ENCODE measurements around the gene ESYT1.

The ESYT1 gene

GRCh38 chr12:56110571-56110970 is 17.5 kb upstream of the ESYT1 start:
- TF ChIP-seq, protein P1, sequence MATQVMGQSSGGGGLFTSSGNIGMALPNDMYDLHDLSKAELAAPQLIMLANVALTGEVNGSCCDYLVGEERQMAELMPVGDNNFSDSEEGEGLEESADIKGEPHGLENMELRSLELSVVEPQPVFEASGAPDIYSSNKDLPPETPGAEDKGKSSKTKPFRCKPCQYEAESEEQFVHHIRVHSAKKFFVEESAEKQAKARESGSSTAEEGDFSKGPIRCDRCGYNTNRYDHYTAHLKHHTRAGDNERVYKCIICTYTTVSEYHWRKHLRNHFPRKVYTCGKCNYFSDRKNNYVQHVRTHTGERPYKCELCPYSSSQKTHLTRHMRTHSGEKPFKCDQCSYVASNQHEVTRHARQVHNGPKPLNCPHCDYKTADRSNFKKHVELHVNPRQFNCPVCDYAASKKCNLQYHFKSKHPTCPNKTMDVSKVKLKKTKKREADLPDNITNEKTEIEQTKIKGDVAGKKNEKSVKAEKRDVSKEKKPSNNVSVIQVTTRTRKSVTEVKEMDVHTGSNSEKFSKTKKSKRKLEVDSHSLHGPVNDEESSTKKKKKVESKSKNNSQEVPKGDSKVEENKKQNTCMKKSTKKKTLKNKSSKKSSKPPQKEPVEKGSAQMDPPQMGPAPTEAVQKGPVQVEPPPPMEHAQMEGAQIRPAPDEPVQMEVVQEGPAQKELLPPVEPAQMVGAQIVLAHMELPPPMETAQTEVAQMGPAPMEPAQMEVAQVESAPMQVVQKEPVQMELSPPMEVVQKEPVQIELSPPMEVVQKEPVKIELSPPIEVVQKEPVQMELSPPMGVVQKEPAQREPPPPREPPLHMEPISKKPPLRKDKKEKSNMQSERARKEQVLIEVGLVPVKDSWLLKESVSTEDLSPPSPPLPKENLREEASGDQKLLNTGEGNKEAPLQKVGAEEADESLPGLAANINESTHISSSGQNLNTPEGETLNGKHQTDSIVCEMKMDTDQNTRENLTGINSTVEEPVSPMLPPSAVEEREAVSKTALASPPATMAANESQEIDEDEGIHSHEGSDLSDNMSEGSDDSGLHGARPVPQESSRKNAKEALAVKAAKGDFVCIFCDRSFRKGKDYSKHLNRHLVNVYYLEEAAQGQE (IDR thresholded peaks at IDR 0.05; ENCODE audit: insufficient read depth in 1 of 2, low read depth in 2 of 2, low read length in 2 of 2): no peak
- TF ChIP-seq POLR2AphosphoS5 (IDR thresholded peaks at IDR 0.05; ENCODE audit: low read depth, low read length) (no peak), TAF1 (IDR thresholded peaks at IDR 0.05; ENCODE audit: borderline replicate concordance, insufficient read depth, low read length) (no peak), FOXP2 (optimal IDR thresholded peaks at IDR 0.05; ENCODE audit: borderline replicate concordance, extremely low read depth, extremely low read length, insufficient read depth) (no peak)

DNA sequence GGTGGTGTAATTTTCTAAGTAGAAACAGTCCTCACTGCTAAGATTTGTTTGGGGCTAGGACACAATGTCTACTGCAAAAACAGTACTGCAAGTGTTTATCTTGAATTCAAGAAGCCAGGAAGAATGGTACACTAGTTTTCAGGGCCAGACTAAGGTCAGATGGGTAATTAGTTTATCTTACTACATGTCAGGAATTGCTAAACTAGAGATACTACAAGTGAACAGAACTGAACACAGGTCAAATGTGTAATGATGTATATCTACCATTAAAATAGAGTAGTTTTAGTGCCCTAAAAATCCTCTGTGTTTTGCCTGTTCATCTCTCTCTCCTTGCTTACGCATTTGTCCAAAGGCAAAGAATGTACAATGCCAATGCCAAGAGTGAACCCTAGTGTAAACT is 14.0 kb upstream of the ESYT1 start:
- no peak for TF ChIP-seq TAF1 (IDR thresholded peaks at IDR 0.05; ENCODE audit: borderline replicate concordance, insufficient read depth, low read length)
- no peak for TF ChIP-seq FOXP2 (optimal IDR thresholded peaks at IDR 0.05; ENCODE audit: borderline replicate concordance, extremely low read depth, extremely low read length, insufficient read depth)
- no peak for TF ChIP-seq SIN3A (IDR thresholded peaks at IDR 0.05; ENCODE audit: borderline replicate concordance, insufficient read depth, low read length)
- TF ChIP-seq, protein P1 (IDR thresholded peaks at IDR 0.05; ENCODE audit: insufficient read depth in 1 of 2, low read depth in 2 of 2, low read length in 2 of 2): no peak
- peak; percentile 39; the same call in 1 of the 2 replicates for TF ChIP-seq POLR2AphosphoS5 (IDR thresholded peaks at IDR 0.05; ENCODE audit: low read depth, low read length)

DNA sequence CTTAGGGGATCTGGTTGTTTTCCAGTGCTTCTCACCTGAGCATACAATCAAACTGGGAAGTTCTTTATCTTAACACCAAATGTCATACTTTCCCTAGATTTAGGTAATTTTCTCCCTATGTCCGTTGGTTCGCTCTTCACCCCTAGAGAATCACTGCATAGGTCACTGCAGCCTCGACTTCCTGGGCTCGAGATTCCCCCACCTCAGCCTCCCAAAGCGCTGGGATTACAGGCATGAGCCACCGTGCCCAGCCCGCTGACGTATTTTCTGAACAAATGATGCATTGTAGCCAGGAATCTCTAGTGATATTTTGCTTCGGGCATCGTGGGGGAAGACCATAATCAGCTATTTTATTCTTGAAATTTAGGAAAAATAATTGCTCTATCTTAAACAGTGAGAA is 12.7 kb upstream of the ESYT1 start:
- TF ChIP-seq POLR2AphosphoS5 (IDR thresholded peaks at IDR 0.05; ENCODE audit: low read depth, low read length) (no peak), FOXP2 (optimal IDR thresholded peaks at IDR 0.05; ENCODE audit: borderline replicate concordance, extremely low read depth, extremely low read length, insufficient read depth) (no peak), TAF1 (IDR thresholded peaks at IDR 0.05; ENCODE audit: borderline replicate concordance, insufficient read depth, low read length) (no peak), SIN3A (IDR thresholded peaks at IDR 0.05; ENCODE audit: borderline replicate concordance, insufficient read depth, low read length) (no peak)
- TF ChIP-seq, protein P1 (IDR thresholded peaks at IDR 0.05; ENCODE audit: insufficient read depth in 1 of 2, low read depth in 2 of 2, low read length in 2 of 2): no peak

DNA sequence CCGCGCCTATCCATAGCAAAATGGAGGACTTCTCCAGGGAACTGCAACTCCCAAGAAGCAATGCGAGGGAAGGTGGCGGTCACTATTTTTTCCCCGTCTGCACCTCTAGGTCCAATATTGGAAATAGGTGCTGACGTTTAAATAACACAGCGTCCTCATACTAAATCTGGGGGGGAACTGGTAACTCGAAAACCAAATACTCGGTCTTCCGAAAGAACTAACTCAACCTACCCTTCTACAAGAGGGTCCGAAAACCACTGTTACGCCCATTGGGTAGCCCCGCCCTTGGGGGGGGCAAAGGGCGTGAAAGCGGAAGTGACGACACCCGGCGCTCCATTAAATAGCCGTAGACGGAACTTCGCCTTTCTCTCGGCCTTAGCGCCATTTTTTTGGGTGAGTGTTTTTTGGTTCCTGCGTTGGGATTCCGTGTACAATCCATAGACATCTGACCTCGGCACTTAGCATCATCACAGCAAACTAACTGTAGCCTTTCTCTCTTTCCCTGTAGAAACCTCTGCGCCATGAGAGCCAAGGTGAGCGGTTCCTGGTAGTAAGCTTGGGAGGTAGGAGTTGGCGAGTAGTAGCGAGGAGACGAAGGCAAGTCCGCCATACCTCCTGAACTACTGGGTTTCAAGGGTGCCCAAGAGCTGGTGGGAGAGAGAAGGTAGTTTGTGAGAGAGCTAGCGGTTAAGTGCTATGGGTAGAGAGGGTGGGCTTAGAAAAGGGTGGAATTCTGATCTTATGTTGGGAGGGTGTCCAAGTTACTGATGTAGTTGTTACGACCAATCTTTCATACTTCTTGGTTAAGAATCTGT is 11.6 kb upstream of the ESYT1 start, which contains the start of gene RPL41:
Gene RPL41, plus strand, starts transcription at position 367 of the 815 bp plus-strand sequence.
- no peak for TF ChIP-seq FOXP2 (optimal IDR thresholded peaks at IDR 0.05; ENCODE audit: borderline replicate concordance, extremely low read depth, extremely low read length, insufficient read depth)
- TF ChIP-seq, protein P1 (IDR thresholded peaks at IDR 0.05; ENCODE audit: insufficient read depth in 1 of 2, low read depth in 2 of 2, low read length in 2 of 2): peak in 1 of 2 experiments; percentile 69; a peak in 2 of 4 replicates
- TF ChIP-seq POLR2AphosphoS5 (IDR thresholded peaks at IDR 0.05; ENCODE audit: low read depth, low read length): peak; percentile 100
- 0 out of 2 replicates have a peak, but pooled peaks have one; percentile 18 for TF ChIP-seq SIN3A (IDR thresholded peaks at IDR 0.05; ENCODE audit: borderline replicate concordance, insufficient read depth, low read length)
- peak; percentile 99 for TF ChIP-seq TAF1 (IDR thresholded peaks at IDR 0.05; ENCODE audit: borderline replicate concordance, insufficient read depth, low read length)

Measured in PFSK-1 (cell line).